Measurements from ENCODE around the gene SEMA3A. TPM values are rescaled to one million over a fixed set of nuclear protein-coding genes. Genes with fewer than 3 reads are reported as not detected.

The SEMA3A gene
- total and polyA plus RNA-seq, 2 of the 13 experiments (the other 11 are each of a cell fraction or from before 2014, with no cell fraction given) = 0.29 to 1.2 TPM

DNA sequence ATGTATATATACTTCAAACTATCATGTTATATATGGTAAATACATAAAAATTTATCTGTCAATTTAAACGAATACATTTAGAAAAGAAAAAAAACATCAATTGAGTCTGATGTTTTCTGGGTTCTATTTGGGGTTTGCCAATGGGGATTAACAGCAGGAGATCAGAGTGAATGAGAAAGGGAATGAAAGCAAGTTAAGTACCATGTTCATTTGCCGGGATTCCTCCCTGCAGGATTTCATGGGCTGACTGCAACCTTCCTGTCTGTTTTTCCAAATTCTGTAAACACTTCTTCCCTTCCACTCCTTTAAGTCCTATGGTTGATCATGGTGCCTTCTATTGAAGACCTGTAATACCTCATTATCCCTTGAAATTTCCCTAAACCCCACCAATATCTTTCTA lies 33.9 kb upstream of the SEMA3A start (continued):
- TF ChIP-seq, protein P1, sequence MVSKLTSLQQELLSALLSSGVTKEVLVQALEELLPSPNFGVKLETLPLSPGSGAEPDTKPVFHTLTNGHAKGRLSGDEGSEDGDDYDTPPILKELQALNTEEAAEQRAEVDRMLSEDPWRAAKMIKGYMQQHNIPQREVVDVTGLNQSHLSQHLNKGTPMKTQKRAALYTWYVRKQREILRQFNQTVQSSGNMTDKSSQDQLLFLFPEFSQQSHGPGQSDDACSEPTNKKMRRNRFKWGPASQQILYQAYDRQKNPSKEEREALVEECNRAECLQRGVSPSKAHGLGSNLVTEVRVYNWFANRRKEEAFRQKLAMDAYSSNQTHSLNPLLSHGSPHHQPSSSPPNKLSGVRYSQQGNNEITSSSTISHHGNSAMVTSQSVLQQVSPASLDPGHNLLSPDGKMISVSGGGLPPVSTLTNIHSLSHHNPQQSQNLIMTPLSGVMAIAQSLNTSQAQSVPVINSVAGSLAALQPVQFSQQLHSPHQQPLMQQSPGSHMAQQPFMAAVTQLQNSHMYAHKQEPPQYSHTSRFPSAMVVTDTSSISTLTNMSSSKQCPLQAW (CRISPR knock-in tag; IDR thresholded peaks at IDR 0.05) = no peak
- no peak for TF ChIP-seq RBM22 (optimal IDR thresholded peaks at IDR 0.05; ENCODE audit: low read length)
- TF ChIP-seq SMAD3 (CRISPR knock-in tag; IDR thresholded peaks at IDR 0.05) = no peak
- TF ChIP-seq ZNF441 (CRISPR knock-in tag; IDR thresholded peaks at IDR 0.05; ENCODE audit: borderline replicate concordance) = no peak

DNA sequence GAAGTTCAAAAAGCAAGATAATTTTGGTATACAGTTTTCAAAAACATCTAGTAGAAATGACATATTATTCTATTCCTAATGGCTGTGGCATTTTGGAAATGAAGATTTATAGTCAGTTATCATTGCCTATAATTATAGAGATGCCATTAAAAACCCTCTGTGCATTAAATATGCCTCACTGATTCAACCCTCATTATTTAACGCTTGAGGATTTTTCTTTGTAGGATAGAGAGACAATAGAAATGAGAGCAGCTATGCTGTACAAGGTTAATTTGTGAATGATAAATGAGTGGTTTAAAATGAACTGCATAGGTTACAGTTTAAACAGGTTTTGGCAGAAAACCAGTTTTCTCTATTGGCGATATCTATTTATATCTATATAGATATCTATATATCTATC lies 32.2 kb upstream of the SEMA3A start:
- Histone ChIP-seq H3K4me3 (replicated peaks in 1 of 3; ENCODE audit: insufficient read depth in 1 of 3, low read depth in 2 of 3, low read length in 3 of 3) (no peak overlapping the region), H3K4me1 (ENCODE audit: insufficient read depth, low read length) (no peaks in the 10 kb centered on the region), H3K79me2 (ENCODE audit: insufficient read depth, low read length) (no peaks in the 10 kb centered on the region), H3K27me3 (ENCODE audit: control insufficient read depth in 1 of 2, insufficient read depth in 2 of 2, low read length in 2 of 2) (no peaks in the 10 kb centered on the region), H3K36me3 (replicated peaks in 1 of 2; ENCODE audit: control insufficient read depth in 1 of 2, insufficient read depth in 2 of 2, low read length in 2 of 2) (no peaks in the 10 kb centered on the region), H3K9ac (ENCODE audit: insufficient read depth, low read depth, low read length) (no peak overlapping the region), H3K27ac (ENCODE audit: extremely low read length, insufficient read depth, low read length) (no peak overlapping the region), H4K20me1 (ENCODE audit: insufficient read depth, low read length) (no peaks in the 10 kb centered on the region), H3K4me2 (ENCODE audit: low read depth, low read length) (no peak overlapping the region), H3K9me3 (ENCODE audit: low read length) (no peaks in the 10 kb centered on the region), H2AFZ (ENCODE audit: low read length) (no peak overlapping the region)
- ChIA-PET CTCF (ENCODE audit: low intra/inter-chr PET ratio, low total read pairs) (no interaction called here), POLR2A (no interaction called here)
- 20% methylated on average over 2 of the region's 2 CpGs for WGBS (ENCODE audit: low lambda C conversion rate)
- DNase-seq (ENCODE audit: low spot score) (no peak), FAIRE-seq (no peak), ATAC-seq (no peak)
- no TSS peak for BruUV-seq (replicated peaks)
- intact Hi-C loops (cut with micrococcal nuclease; ENCODE audit: unreplicated experiment) (no loop called here), in situ Hi-C loops (cut with HindIII; ENCODE audit: extremely low pct_ligation_motif_present, low pct_unique_long_range_greater_than_20kb) (no loop called here)
- TF ChIP-seq RBM22 (optimal IDR thresholded peaks at IDR 0.05; ENCODE audit: low read length) = no peak
- no peak for TF ChIP-seq ARHGAP35 (CRISPR knock-in tag; IDR thresholded peaks at IDR 0.05; ENCODE audit: borderline replicate concordance)
- TF ChIP-seq CREM (IDR thresholded peaks at IDR 0.05) = no peak
- TF ChIP-seq CREM (CRISPR knock-in tag; IDR thresholded peaks at IDR 0.05) = no peak
- TF ChIP-seq ZNF670 (CRISPR knock-in tag; IDR thresholded peaks at IDR 0.05; ENCODE audit: borderline replicate concordance) = no peak
- no peak for TF ChIP-seq ARNT2 (CRISPR knock-in tag; IDR thresholded peaks at IDR 0.05; ENCODE audit: low read depth)
- no peak for TF ChIP-seq ZNF329 (CRISPR knock-in tag; IDR thresholded peaks at IDR 0.05; ENCODE audit: low read depth)
- no peak for TF ChIP-seq CCAR2 (optimal IDR thresholded peaks at IDR 0.05; ENCODE audit: low read depth, low read length)
- no peak for TF ChIP-seq ZNF333 (CRISPR knock-in tag; IDR thresholded peaks at IDR 0.05; ENCODE audit: borderline replicate concordance)
- TF ChIP-seq, protein P2, sequence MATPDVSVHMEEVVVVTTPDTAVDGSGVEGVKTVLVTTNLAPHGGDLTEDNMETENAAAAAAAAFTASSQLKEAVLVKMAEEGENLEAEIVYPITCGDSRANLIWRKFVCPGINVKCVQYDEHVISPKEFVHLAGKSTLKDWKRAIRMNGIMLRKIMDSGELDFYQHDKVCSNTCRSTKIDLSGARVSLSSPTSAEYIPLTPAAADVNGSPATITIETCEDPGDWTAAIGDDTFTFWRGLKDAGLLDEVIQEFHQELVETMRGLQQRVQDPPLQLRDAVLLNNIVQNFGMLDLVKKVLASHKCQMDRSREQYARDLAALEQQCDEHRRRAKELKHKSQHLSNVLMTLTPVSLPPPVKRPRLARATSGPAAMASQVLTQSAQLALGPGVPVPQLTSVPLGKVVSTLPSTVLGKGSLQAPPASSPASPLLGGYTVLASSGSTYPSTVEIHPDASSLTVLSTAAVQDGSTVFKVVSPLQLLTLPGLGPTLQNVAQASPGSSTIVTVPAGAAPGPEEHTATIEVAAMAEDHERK (CRISPR knock-in tag; IDR thresholded peaks at IDR 0.05; ENCODE audit: low read depth) = no peak
- TF ChIP-seq, protein P3, sequence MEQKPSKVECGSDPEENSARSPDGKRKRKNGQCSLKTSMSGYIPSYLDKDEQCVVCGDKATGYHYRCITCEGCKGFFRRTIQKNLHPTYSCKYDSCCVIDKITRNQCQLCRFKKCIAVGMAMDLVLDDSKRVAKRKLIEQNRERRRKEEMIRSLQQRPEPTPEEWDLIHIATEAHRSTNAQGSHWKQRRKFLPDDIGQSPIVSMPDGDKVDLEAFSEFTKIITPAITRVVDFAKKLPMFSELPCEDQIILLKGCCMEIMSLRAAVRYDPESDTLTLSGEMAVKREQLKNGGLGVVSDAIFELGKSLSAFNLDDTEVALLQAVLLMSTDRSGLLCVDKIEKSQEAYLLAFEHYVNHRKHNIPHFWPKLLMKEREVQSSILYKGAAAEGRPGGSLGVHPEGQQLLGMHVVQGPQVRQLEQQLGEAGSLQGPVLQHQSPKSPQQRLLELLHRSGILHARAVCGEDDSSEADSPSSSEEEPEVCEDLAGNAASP (CRISPR knock-in tag; IDR thresholded peaks at IDR 0.05; ENCODE audit: borderline replicate concordance) = no peak
- no peak for TF ChIP-seq ZNF143 (CRISPR knock-in tag; IDR thresholded peaks at IDR 0.05)
- TF ChIP-seq ZNF382 (CRISPR knock-in tag; IDR thresholded peaks at IDR 0.05; ENCODE audit: borderline replicate concordance) = no peak
- no peak for TF ChIP-seq NKX3-1 (CRISPR knock-in tag; IDR thresholded peaks at IDR 0.05)
